Neural progenitor cell (in vitro differentiated cells): ENCODE measurements around the gene PHF2.

Source experiments
- EZH2 ChIP-seq: fragments of 200-600 bp; sonication (generic); IDR thresholded peaks from 2 replicates; pipeline ENCODE4 v1.6.1; 2017; ENCODE audit warnings: antibody characterized with exemption, mild to moderate bottlenecking, moderate library complexity
- EZH2phosphoT487 ChIP-seq: fragments of 200-600 bp; sonication (generic); IDR thresholded peaks from 2 replicates; pipeline ENCODE4 v1.6.1; 2017; ENCODE audit warnings: antibody characterized with exemption
- TF ChIP-seq, protein P1 (sequence below): fragments of 200-600 bp; sonication (generic); IDR thresholded peaks from 2 replicates; pipeline ENCODE4 v1.5.1; 2017; ENCODE audit warnings: antibody characterized with exemption, mild to moderate bottlenecking

DNA sequence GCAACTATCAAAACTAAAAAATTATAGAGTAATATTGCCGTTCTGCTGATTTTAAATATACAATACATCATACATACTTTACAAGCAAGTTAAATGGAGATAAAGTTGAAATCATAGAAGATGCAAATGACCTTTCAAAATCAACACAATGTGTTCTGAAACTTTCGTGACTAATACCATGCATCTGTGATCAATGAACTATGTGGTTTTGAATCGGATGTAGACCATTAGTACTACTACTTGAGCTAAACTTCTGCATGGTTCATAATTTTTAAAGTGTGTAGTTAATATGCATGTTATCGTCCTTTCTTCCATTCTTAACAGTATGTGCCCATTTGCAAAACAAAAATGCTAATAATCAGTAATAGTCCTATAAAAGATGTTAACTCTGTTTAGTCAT lies 11.3 kb upstream of the PHF2 start:
- TF ChIP-seq, protein P1, sequence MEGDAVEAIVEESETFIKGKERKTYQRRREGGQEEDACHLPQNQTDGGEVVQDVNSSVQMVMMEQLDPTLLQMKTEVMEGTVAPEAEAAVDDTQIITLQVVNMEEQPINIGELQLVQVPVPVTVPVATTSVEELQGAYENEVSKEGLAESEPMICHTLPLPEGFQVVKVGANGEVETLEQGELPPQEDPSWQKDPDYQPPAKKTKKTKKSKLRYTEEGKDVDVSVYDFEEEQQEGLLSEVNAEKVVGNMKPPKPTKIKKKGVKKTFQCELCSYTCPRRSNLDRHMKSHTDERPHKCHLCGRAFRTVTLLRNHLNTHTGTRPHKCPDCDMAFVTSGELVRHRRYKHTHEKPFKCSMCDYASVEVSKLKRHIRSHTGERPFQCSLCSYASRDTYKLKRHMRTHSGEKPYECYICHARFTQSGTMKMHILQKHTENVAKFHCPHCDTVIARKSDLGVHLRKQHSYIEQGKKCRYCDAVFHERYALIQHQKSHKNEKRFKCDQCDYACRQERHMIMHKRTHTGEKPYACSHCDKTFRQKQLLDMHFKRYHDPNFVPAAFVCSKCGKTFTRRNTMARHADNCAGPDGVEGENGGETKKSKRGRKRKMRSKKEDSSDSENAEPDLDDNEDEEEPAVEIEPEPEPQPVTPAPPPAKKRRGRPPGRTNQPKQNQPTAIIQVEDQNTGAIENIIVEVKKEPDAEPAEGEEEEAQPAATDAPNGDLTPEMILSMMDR: no peak
- TF ChIP-seq EZH2 (no peak), EZH2phosphoT487 (no peak)
